Prostate gland (tissue), 2 donors: ENCODE measurements around the gene FNDC5. TPM values are rescaled to one million over a fixed set of nuclear protein-coding genes. Genes with fewer than 3 reads are reported as not detected.

Experiments
- DNase-seq: peaks from one replicate; pipeline ENCODE4 v3.0.0-alpha.2; 2019; ENCODE audit warnings: low spot score
- H3K27ac ChIP-seq, 2 donors: fragments of 200-600 bp; sonication (generic); 2 replicates each; pipeline ENCODE4 v1.5.1; 2017 to 2019
- H3K27me3 ChIP-seq: fragments of 200-600 bp; sonication (generic); replicated peaks from 2 replicates; pipeline ENCODE4 v1.5.1; 2019; ENCODE audit not compliant: insufficient read depth
- H3K36me3 ChIP-seq, 2 donors: fragments of 200-600 bp; sonication (generic); 1 replicate in 1 of 2; 2 replicates in 1 of 2; pipeline versions ENCODE4 v1.5.1 to v1.8.1; 2017 to 2019
- H3K4me1 ChIP-seq: fragments of 200-600 bp; sonication (generic); replicated peaks from 2 replicates; pipeline ENCODE4 v1.5.1; 2019
- H3K4me3 ChIP-seq, 2 donors: fragments of 200-600 bp; sonication (generic); 2 replicates each; pipeline ENCODE4 v1.5.1; 2017 to 2019
- H3K9me3 ChIP-seq: fragments of 200-600 bp; sonication (generic); 2 replicates; pipeline ENCODE4 v1.5.1; 2017
- POLR2A ChIP-seq: fragments of 450-650 bp; IDR thresholded peaks from one replicate; pipeline ENCODE4 v1.6.1; 2016; ENCODE audit warnings: antibody characterized with exemption, mild to moderate bottlenecking
- POLR2AphosphoS5 ChIP-seq: sonication (generic); formaldehyde crosslinking; IDR thresholded peaks from one replicate; pipeline ENCODE4 v1.6.1; 2017; ENCODE audit warnings: antibody characterized with exemption
- WGBS: methylation state at CpG from one replicate; pipeline ENCODE4 v1.1.5; 2018; 5-methylcytosine and 5-hydroxymethylcytosine counted together
- intact Hi-C: fragments of 100-400 bp; cut with DNase I; formaldehyde crosslinking; loops from one replicate; pipeline ENCODE4 v1.14.2; 2022
- total RNA-seq, 2 donors: library from RNA; depleted of rRNA; stranded (reverse); fragments of >200 nt; gene quantifications; one replicate each; pipeline ENCODE4 v1.1.0, GENCODE V29; 2016
- TF ChIP-seq, protein P1 (sequence below), 4 experiments: fragments of 200-600 bp in 2 of 4; fragments of 450-650 bp in 2 of 4; sonication (generic) in 2 of 4; IDR thresholded peaks; 1 replicate in 3 of 4; 2 replicates in 1 of 4; pipeline ENCODE4 v1.5.1; 2016 to 2019; ENCODE audit warnings: antibody characterized with exemption in 4 of 4, mild to moderate bottlenecking in 2 of 4, moderate library complexity in 2 of 4

The FNDC5 gene
- total RNA-seq, 2 donors from 2014 or later: 1.5 to 19.1 TPM

DNA sequence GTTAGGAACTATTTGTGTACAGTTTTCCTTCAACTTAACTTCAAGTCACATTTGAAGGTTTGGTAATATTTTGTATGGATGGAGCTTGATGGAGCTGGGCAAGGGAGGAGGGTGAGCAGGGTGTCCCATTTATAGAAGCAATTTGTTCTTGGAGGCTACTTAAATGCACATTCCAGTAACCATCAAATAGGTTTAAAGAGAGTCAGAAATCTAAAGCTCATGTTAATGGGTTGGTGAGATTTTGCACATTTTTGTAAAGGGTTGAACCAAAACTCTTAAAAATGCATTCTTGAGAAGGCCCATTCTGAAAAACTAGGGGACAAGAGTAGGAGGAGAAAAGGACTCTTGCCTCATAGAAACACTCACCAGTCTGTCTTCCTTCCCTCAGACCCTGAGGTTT is 10.1 kb downstream of the FNDC5 start:
- Histone ChIP-seq H3K4me3 (no peak overlapping the region), H3K27ac (no peak overlapping the region), H3K9me3 (no peaks in the 10 kb centered on the region), H3K4me1 (no peaks in the 10 kb centered on the region), H3K36me3 (no peaks in the 10 kb centered on the region), H3K27me3 (no peaks in the 10 kb centered on the region)
- DNase-seq: no peak
- intact Hi-C loops: no loop called here
- TF ChIP-seq POLR2AphosphoS5 (no peak), POLR2A (no peak)
- TF ChIP-seq, protein P1, sequence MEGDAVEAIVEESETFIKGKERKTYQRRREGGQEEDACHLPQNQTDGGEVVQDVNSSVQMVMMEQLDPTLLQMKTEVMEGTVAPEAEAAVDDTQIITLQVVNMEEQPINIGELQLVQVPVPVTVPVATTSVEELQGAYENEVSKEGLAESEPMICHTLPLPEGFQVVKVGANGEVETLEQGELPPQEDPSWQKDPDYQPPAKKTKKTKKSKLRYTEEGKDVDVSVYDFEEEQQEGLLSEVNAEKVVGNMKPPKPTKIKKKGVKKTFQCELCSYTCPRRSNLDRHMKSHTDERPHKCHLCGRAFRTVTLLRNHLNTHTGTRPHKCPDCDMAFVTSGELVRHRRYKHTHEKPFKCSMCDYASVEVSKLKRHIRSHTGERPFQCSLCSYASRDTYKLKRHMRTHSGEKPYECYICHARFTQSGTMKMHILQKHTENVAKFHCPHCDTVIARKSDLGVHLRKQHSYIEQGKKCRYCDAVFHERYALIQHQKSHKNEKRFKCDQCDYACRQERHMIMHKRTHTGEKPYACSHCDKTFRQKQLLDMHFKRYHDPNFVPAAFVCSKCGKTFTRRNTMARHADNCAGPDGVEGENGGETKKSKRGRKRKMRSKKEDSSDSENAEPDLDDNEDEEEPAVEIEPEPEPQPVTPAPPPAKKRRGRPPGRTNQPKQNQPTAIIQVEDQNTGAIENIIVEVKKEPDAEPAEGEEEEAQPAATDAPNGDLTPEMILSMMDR (IDR thresholded peaks at IDR 0.05): no peak

- DNase-seq: no peak
- intact Hi-C loops: no loop called here
- no peaks in the 10 kb centered on the region for H3K27me3 ChIP-seq
- no peak overlapping the region for H3K4me3 ChIP-seq
- no peak overlapping the region for H3K27ac ChIP-seq
- no peaks in the 10 kb centered on the region for H3K36me3 ChIP-seq
- TF ChIP-seq POLR2AphosphoS5 (no peak), POLR2A (no peak)
- TF ChIP-seq, protein P1 (IDR thresholded peaks at IDR 0.05): no peak
- H3K4me1 ChIP-seq: no peaks in the 10 kb centered on the region
- no peaks in the 10 kb centered on the region for H3K9me3 ChIP-seq
- WGBS: 98% methylated on average over 2 of the region's 2 CpGs
Measured at GRCh38 chr1:32859915-32860314, 10.8 kb downstream of the FNDC5 start.

- H3K4me1 ChIP-seq: no peaks in the 10 kb centered on the region
- no peak for TF ChIP-seq POLR2AphosphoS5
- TF ChIP-seq, protein P1 (IDR thresholded peaks at IDR 0.05): no peak
- no peak for TF ChIP-seq POLR2A
- no peak overlapping the region for H3K4me3 ChIP-seq
- peaks cover 0 to 6% of the 10 kb centered on the region in 2 donors for H3K36me3 ChIP-seq
- no peak for DNase-seq
- intact Hi-C loops: no loop called here
- no peaks in the 10 kb centered on the region for H3K27me3 ChIP-seq
- H3K27ac ChIP-seq: no peak overlapping the region
- no peaks in the 10 kb centered on the region for H3K9me3 ChIP-seq
- 76% methylated on average over 7 of the region's 7 CpGs for WGBS
Measured at GRCh38 chr1:32858791-32859190, 11.9 kb downstream of the FNDC5 start.

DNA sequence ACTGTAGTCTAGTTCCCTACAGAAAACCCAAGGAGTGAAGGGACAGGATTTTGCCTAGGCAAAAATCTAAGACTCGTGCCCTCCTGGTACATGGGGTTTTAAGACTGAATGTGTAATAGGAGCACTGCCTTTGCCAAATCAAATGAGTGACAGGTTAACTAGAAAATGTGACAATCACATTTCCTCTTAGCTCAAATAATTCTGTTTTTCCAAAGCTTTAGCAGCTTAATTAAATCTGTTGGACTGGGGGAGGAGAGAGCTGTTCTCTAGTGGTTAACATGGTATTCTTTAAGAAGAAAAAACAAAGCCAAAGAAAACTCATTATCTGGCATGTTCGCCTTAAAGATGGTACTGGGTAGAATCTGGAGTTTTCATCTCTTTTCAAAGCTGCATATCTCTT is 12.6 kb downstream of the FNDC5 start:
- Histone ChIP-seq H3K36me3 (peaks cover 0 to 6% of the 10 kb centered on the region in 2 donors), H3K27me3 (no peaks in the 10 kb centered on the region), H3K27ac (no peak overlapping the region), H3K9me3 (no peaks in the 10 kb centered on the region), H3K4me3 (no peak overlapping the region), H3K4me1 (no peaks in the 10 kb centered on the region)
- 90% methylated on average over 2 of the region's 2 CpGs for WGBS
- intact Hi-C loops: no loop called here
- TF ChIP-seq, protein P1 (IDR thresholded peaks at IDR 0.05): no peak
- TF ChIP-seq POLR2AphosphoS5 (no peak), POLR2A (no peak)
- no peak for DNase-seq

- no peak for DNase-seq
- TF ChIP-seq POLR2AphosphoS5: no peak
- Histone ChIP-seq H3K27me3 (no peaks in the 10 kb centered on the region), H3K4me3 (no peak overlapping the region), H3K9me3 (no peaks in the 10 kb centered on the region), H3K36me3 (peaks cover 0 to 6% of the 10 kb centered on the region in 2 donors), H3K27ac (no peak overlapping the region), H3K4me1 (no peaks in the 10 kb centered on the region)
- intact Hi-C loops: no loop called here
- WGBS: 80% methylated on average over 13 of the region's 13 CpGs
Measured at GRCh38 chr1:32855861-32856617, 14.7 kb downstream of the FNDC5 start.
